NT2/D1 (cell line): Measurements from ENCODE around the gene DELE1.

Experiments
- SUZ12 ChIP-seq: IDR thresholded peaks from 2 replicates; pipeline ENCODE4 v1.6.1; 2011; ENCODE audit not compliant: insufficient read length, insufficient read depth; ENCODE audit errors: extremely low read depth
- YY1 ChIP-seq: IDR thresholded peaks from 2 replicates; pipeline ENCODE4 v1.6.1; 2011; ENCODE audit not compliant: insufficient read length, insufficient read depth
- ZNF274 ChIP-seq: IDR thresholded peaks from 2 replicates; pipeline ENCODE4 v1.6.1; 2011; ENCODE audit warnings: mild to moderate bottlenecking, low read depth, low read length

DNA sequence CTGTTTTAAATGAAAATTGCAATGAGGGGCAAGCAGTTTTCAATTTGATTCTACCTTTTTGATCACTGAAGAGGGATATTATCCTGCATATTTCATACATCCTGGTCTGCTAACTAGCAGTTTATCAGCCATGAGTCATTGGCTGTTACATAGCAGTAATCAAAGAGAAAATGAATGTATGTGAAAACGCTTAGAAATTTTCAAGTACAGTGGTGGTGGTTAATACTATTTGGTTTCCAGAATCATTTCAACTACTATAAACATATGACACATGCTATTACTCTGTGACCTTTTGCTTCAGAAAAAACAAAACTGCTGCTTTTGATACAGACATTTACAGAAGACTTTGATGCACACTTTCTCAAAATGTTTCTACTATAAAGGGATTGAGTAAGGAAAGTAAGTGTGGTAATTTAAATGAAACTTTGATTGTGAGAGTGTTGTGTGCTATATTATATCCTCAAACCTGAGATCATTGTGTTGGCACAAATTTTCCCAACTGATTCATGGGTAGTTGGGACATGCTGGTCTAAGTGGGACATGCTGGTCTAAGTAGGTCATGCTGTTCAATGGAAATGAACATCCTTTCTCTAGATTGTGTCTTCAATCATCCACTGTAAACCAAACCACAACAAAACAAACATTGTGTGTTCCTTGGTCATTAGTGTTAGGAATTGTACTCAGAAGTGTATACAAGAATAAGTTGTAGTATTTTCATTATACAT lies 50.4 kb downstream of the DELE1 start:
- TF ChIP-seq ZNF274 (no peak), YY1 (no peak), SUZ12 (no peak)
